DND-41 (cell line): ENCODE measurements around the gene MOB3B.

ENCODE experiments used
- ATAC-seq: fragments of 200-7000 bp; cut with Tn5 transposase; 3 replicates; pipeline ENCODE4 v1.9.1; 2021; ENCODE audit warnings: low read depth; ENCODE audit not compliant: insufficient read depth
- DNase-seq: peaks from one replicate; pipeline ENCODE4 v3.0.0-alpha.2; 2020
- H2AFZ ChIP-seq: 2 replicates; pipeline ENCODE4 v1.6.0; 2012; ENCODE audit warnings: low read depth, low read length
- H3K27ac ChIP-seq: 2 replicates; pipeline ENCODE4 v1.5.1; 2012; ENCODE audit warnings: low read length, inconsistent platforms
- H3K27me3 ChIP-seq: fragments of 200-600 bp; sonication (generic); 2 replicates; pipeline ENCODE4 v1.6.0; 2012; ENCODE audit warnings: low read length, mild to moderate bottlenecking, inconsistent platforms; ENCODE audit not compliant: insufficient read depth, poor library complexity
- H3K36me3 ChIP-seq: 2 replicates; pipeline ENCODE4 v1.5.1; 2012; ENCODE audit warnings: low read length, inconsistent platforms; ENCODE audit not compliant: insufficient read depth
- H3K4me1 ChIP-seq: 2 replicates; pipeline ENCODE4 v1.5.1; 2012; ENCODE audit warnings: mild to moderate bottlenecking, low read length; ENCODE audit not compliant: insufficient read depth
- H3K4me2 ChIP-seq: 2 replicates; pipeline ENCODE4 v1.6.0; 2012; ENCODE audit warnings: mild to moderate bottlenecking, moderate library complexity, low read length, inconsistent platforms; ENCODE audit not compliant: insufficient read depth
- H3K4me3 ChIP-seq, 2 experiments: fragments of 200-600 bp in 1 of 2; shearing (Covaris generic) in 1 of 2; 2 replicates each; pipeline ENCODE4 v1.5.1; 2012 to 2016; ENCODE audit warnings: inconsistent platforms in 2 of 2, low read length in 2 of 2, mild to moderate bottlenecking in 2 of 2, low read depth in 1 of 2, moderate library complexity in 1 of 2
- H3K79me2 ChIP-seq: 2 replicates; pipeline ENCODE4 v1.6.0; 2012; ENCODE audit warnings: low read length, inconsistent platforms; ENCODE audit not compliant: insufficient read depth
- H3K9ac ChIP-seq: 2 replicates; pipeline ENCODE4 v1.6.0; 2012; ENCODE audit warnings: low read depth, mild to moderate bottlenecking, inconsistent platforms, low read length, moderate library complexity
- H3K9me3 ChIP-seq: 2 replicates; pipeline ENCODE4 v1.5.1; 2012; ENCODE audit warnings: low read length, moderate library complexity, mild to moderate bottlenecking, inconsistent platforms; ENCODE audit not compliant: insufficient read depth, severe bottlenecking
- H4K20me1 ChIP-seq: 2 replicates; pipeline ENCODE4 v1.6.0; 2012; ENCODE audit warnings: low read length; ENCODE audit not compliant: insufficient read depth
- CTCF ChIP-seq: IDR thresholded peaks from 2 replicates; pipeline ENCODE4 v1.5.1; 2012; ENCODE audit warnings: borderline replicate concordance, low read length, moderate library complexity, mild to moderate bottlenecking; ENCODE audit not compliant: poor library complexity, severe bottlenecking; ENCODE audit errors: extremely low read depth
- EZH2 ChIP-seq: IDR thresholded peaks from 3 replicates; pipeline ENCODE4 v1.6.1; 2012; ENCODE audit warnings: borderline replicate concordance, low read depth, mild to moderate bottlenecking, moderate library complexity, low read length, inconsistent platforms; ENCODE audit not compliant: severe bottlenecking

Gene MOB3B

GRCh38 chr9:27388150-27388549 lies 141.5 kb downstream of the MOB3B start:
- H3K27me3 ChIP-seq = no peaks in the 10 kb centered on the region
- no peaks in the 10 kb centered on the region for H3K79me2 ChIP-seq
- H3K9me3 ChIP-seq = no peaks in the 10 kb centered on the region
- H3K36me3 ChIP-seq = no peaks in the 10 kb centered on the region
- H3K4me2 ChIP-seq = no peak overlapping the region
- H3K4me1 ChIP-seq = no peaks in the 10 kb centered on the region
- no peak overlapping the region for H2AFZ ChIP-seq
- no peak overlapping the region for H3K27ac ChIP-seq
- TF ChIP-seq CTCF (no peak), EZH2 (no peak)
- H4K20me1 ChIP-seq = no peaks in the 10 kb centered on the region
- ATAC-seq (no peak), DNase-seq (no peak)
- H3K4me3 ChIP-seq = no peak overlapping the region
- no peak overlapping the region for H3K9ac ChIP-seq

- H2AFZ ChIP-seq = no peak overlapping the region
- no peak for ATAC-seq
Measured at GRCh38 chr9:27387722-27388121, 141.9 kb downstream of the MOB3B start.

GRCh38 chr9:27386571-27387091 lies 143.0 kb downstream of the MOB3B start:
- ATAC-seq (no peak), DNase-seq (no peak)
- no peaks in the 10 kb centered on the region for H3K4me1 ChIP-seq
- no peak overlapping the region for H3K27ac ChIP-seq
- no peaks in the 10 kb centered on the region for H3K79me2 ChIP-seq
- TF ChIP-seq EZH2 (no peak), CTCF (no peak)
- no peak overlapping the region for H3K4me3 ChIP-seq
- H3K9ac ChIP-seq = no peak overlapping the region
- H2AFZ ChIP-seq = no peak overlapping the region
- no peak overlapping the region for H3K4me2 ChIP-seq
- H3K36me3 ChIP-seq = no peaks in the 10 kb centered on the region
- H3K27me3 ChIP-seq = no peaks in the 10 kb centered on the region
- no peaks in the 10 kb centered on the region for H3K9me3 ChIP-seq
- no peaks in the 10 kb centered on the region for H4K20me1 ChIP-seq

More at GRCh38 chr9:27387722-27388121, 141.9 kb downstream of the MOB3B start:
- TF ChIP-seq EZH2 (no peak), CTCF (no peak)
- H3K4me3 ChIP-seq = no peak overlapping the region
- H3K27ac ChIP-seq = no peak overlapping the region
- H3K4me1 ChIP-seq = no peaks in the 10 kb centered on the region
- no peaks in the 10 kb centered on the region for H3K9me3 ChIP-seq
- DNase-seq = no peak
- no peaks in the 10 kb centered on the region for H4K20me1 ChIP-seq
- H3K79me2 ChIP-seq = no peaks in the 10 kb centered on the region
- H3K27me3 ChIP-seq = no peaks in the 10 kb centered on the region
- no peaks in the 10 kb centered on the region for H3K36me3 ChIP-seq
- H3K4me2 ChIP-seq = no peak overlapping the region
- no peak overlapping the region for H3K9ac ChIP-seq
